Stomach (tissue), 9 donors: ENCODE data around the gene MYO3B. TPM values are rescaled to one million over a fixed set of nuclear protein-coding genes. Genes with fewer than 3 reads are reported as not detected.

Experiments used
- DNase-seq, 2 donors: peaks; one replicate each; pipeline versions ENCODE4 v3.0.0 to v3.0.0-alpha.2; 2013 to 2019
- H3K27ac ChIP-seq, 5 donors: fragments of 200-600 bp in 4 of 5; sonication (generic) in 4 of 5; one replicate each; pipeline ENCODE4 v1.5.1; 2013 to 2019; ENCODE audit warnings: mild to moderate bottlenecking in 1 of 5, moderate library complexity in 1 of 5
- H3K27me3 ChIP-seq, 3 donors: fragments of 200-600 bp; sonication (generic); one replicate each; pipeline ENCODE4 v1.5.1; 2017 to 2019; ENCODE audit warnings: mixed run types in 1 of 3
- H3K36me3 ChIP-seq, 4 donors: fragments of 200-600 bp; sonication (generic); 1 replicate in 3 of 4; 2 replicates in 1 of 4; pipeline ENCODE4 v1.5.1; 2016 to 2019
- H3K4me1 ChIP-seq, 4 donors: fragments of 200-600 bp; sonication (generic); one replicate each; pipeline ENCODE4 v1.5.1; 2016 to 2019
- H3K4me3 ChIP-seq, 4 donors: fragments of 200-600 bp; sonication (generic) in 3 of 4; one replicate each; pipeline ENCODE4 v1.5.1; 2016 to 2019; ENCODE audit warnings: mild to moderate bottlenecking in 1 of 4
- H3K9me3 ChIP-seq, 4 donors: fragments of 200-600 bp; sonication (generic); one replicate each; pipeline ENCODE4 v1.5.1; 2016 to 2019
- CTCF ChIP-seq, 7 experiments: fragments of 450-650 bp in 4 of 7; fragments of 200-600 bp in 3 of 7; sonication (generic) in 3 of 7; IDR thresholded peaks; one replicate each; pipeline ENCODE4 v1.5.1; 2016 to 2019; ENCODE audit warnings: antibody characterized with exemption in 7 of 7, control low read depth in 2 of 7, mild to moderate bottlenecking in 1 of 7
- EP300 ChIP-seq: sonication (generic); formaldehyde crosslinking; IDR thresholded peaks from one replicate; pipeline ENCODE4 v1.6.1; 2017; ENCODE audit warnings: antibody characterized with exemption
- POLR2A ChIP-seq, 4 donors: fragments of 450-650 bp; IDR thresholded peaks; one replicate each; pipeline ENCODE4 v1.6.1; 2016; ENCODE audit warnings: antibody characterized with exemption in 4 of 4, control low read depth in 2 of 4, mild to moderate bottlenecking in 1 of 4, moderate library complexity in 1 of 4
- POLR2AphosphoS5 ChIP-seq, 3 donors: sonication (generic); formaldehyde crosslinking; IDR thresholded peaks; one replicate each; pipeline ENCODE4 v1.6.1; 2016; ENCODE audit warnings: antibody characterized with exemption in 3 of 3
- WGBS, 5 donors: extraction: QIAGEN DNeasy Blood & Tissue Kit in 3 of 5; methylation state at CpG; one replicate each; pipeline versions ENCODE4 v1.1.5 to v1.1.7; 2013 to 2018; 5-methylcytosine and 5-hydroxymethylcytosine counted together
- intact Hi-C: fragments of 100-400 bp; cut with DNase I; formaldehyde crosslinking; loops from one replicate; pipeline ENCODE4 v1.15.1; 2023; ENCODE audit warnings: low total_unique reads
- polyA plus RNA-seq, 3 donors: library from polyadenylated mRNA; stranded (reverse); fragments of 200-250 nt; gene quantifications; one replicate each; pipeline ENCODE4 v1.2.3, GENCODE V29; 2013
- total RNA-seq, 5 donors: library from RNA; depleted of rRNA; stranded (reverse); fragments of >200 nt; gene quantifications; one replicate each; pipeline versions ENCODE4 v1.1.0 to v1.2.3, GENCODE V29; 2014 to 2016
- donor health status: healthy with polysubstance abuse.
- donor health status: Bipolar disorder and iron deficiency.
- donor health status: healthy.

The MYO3B gene
- total and polyA plus RNA-seq, 8 donors: 0.05 to 0.37 TPM; not detected in 6

- H3K27me3 ChIP-seq: no peaks in the 10 kb centered on the region
- no peak for DNase-seq
- no peak overlapping the region for H3K4me3 ChIP-seq
- TF ChIP-seq POLR2A (IDR thresholded peaks at IDR 0.05) (no peak), CTCF (IDR thresholded peaks at IDR 0.05) (no peak), POLR2AphosphoS5 (IDR thresholded peaks at IDR 0.05) (no peak), EP300 (no peak)
- H3K9me3 ChIP-seq: no peaks in the 10 kb centered on the region
- H3K4me1 ChIP-seq: no peaks in the 10 kb centered on the region
- no peaks in the 10 kb centered on the region for H3K36me3 ChIP-seq
- H3K27ac ChIP-seq: no peak overlapping the region
- 79 to 86% (median 85%) methylated on average over 3 of the region's 3 CpGs for WGBS, 5 donors
- intact Hi-C loops: no loop called here
Observed at GRCh38 chr2:170639635-170640034, 461.7 kb downstream of the MYO3B start.

GRCh38 chr2:170641961-170642360 is 464.0 kb downstream of the MYO3B start:
- DNase-seq: no peak
- intact Hi-C loops: no loop called here
- Histone ChIP-seq H3K36me3 (no peaks in the 10 kb centered on the region), H3K27me3 (no peaks in the 10 kb centered on the region), H3K9me3 (no peaks in the 10 kb centered on the region), H3K4me3 (no peak overlapping the region), H3K4me1 (no peaks in the 10 kb centered on the region), H3K27ac (no peak overlapping the region)
- no peak for TF ChIP-seq POLR2AphosphoS5 (IDR thresholded peaks at IDR 0.05)
- no peak for TF ChIP-seq EP300
- TF ChIP-seq POLR2A (IDR thresholded peaks at IDR 0.05): no peak
- no peak for TF ChIP-seq CTCF (IDR thresholded peaks at IDR 0.05)
- 86 to 93% (median 91%) methylated on average over 4 of the region's 4 CpGs for WGBS, 5 donors

- Histone ChIP-seq H3K27me3 (no peaks in the 10 kb centered on the region), H3K9me3 (no peaks in the 10 kb centered on the region), H3K36me3 (no peaks in the 10 kb centered on the region), H3K4me3 (no peak overlapping the region), H3K4me1 (no peaks in the 10 kb centered on the region), H3K27ac (no peak overlapping the region)
- WGBS, 5 donors: 50 to 91% (median 74%) methylated on average over 2 of the region's 2 CpGs
- intact Hi-C loops: no loop called here
- no peak for DNase-seq
- TF ChIP-seq EP300 (no peak), CTCF (IDR thresholded peaks at IDR 0.05) (no peak), POLR2AphosphoS5 (IDR thresholded peaks at IDR 0.05) (no peak), POLR2A (IDR thresholded peaks at IDR 0.05) (no peak)
Observed at GRCh38 chr2:170643346-170643745, 465.4 kb downstream of the MYO3B start.

- H3K4me1 ChIP-seq: peaks cover 0 to 3% (median 0%) of the 10 kb centered on the region in 4 donors
- intact Hi-C loops: no loop called here
- TF ChIP-seq POLR2A (IDR thresholded peaks at IDR 0.05) (no peak), POLR2AphosphoS5 (IDR thresholded peaks at IDR 0.05) (no peak), CTCF (IDR thresholded peaks at IDR 0.05) (no peak), EP300 (no peak)
- 50 to 60% (median 59%) methylated on average over 8 of the region's 8 CpGs for WGBS, 5 donors
- H3K36me3 ChIP-seq: no peaks in the 10 kb centered on the region
- peak in 1 of 2 donors; percentile 26 for DNase-seq
- no peak overlapping the region for H3K27ac ChIP-seq
- no peaks in the 10 kb centered on the region for H3K27me3 ChIP-seq
- no peak overlapping the region for H3K4me3 ChIP-seq
- no peaks in the 10 kb centered on the region for H3K9me3 ChIP-seq
Observed at GRCh38 chr2:170647741-170648436, 469.9 kb downstream of the MYO3B start.
